KMS-11 (cell line): ENCODE data around the gene CLCN5.

Experiments used
- H2AFZ ChIP-seq: fragments of 200-600 bp; sonication (generic); 2 replicates; pipeline ENCODE4 v1.6.1; 2016; ENCODE audit warnings: antibody characterized with exemption, mixed run types, low read depth
- H3K27ac ChIP-seq: fragments of 200-600 bp; sonication (generic); 2 replicates; pipeline ENCODE4 v1.6.1; 2016; ENCODE audit warnings: mild to moderate bottlenecking, mixed run types
- H3K27me3 ChIP-seq: fragments of 200-600 bp; sonication (generic); 2 replicates; pipeline ENCODE4 v1.6.1; 2017; ENCODE audit warnings: mild to moderate bottlenecking, low read depth, mixed run types, moderate library complexity; ENCODE audit not compliant: insufficient read depth
- H3K36me3 ChIP-seq: fragments of 200-600 bp; sonication (generic); 2 replicates; pipeline ENCODE4 v1.6.1; 2017; ENCODE audit warnings: mild to moderate bottlenecking, mixed run types; ENCODE audit not compliant: insufficient read depth
- H3K4me1 ChIP-seq: fragments of 200-600 bp; sonication (generic); 2 replicates; pipeline ENCODE4 v1.6.1; 2016; ENCODE audit warnings: mild to moderate bottlenecking, low read depth, mixed run types; ENCODE audit not compliant: poor library complexity, severe bottlenecking
- H3K4me2 ChIP-seq: fragments of 200-600 bp; sonication (generic); 2 replicates; pipeline ENCODE4 v1.7.0; 2016; ENCODE audit warnings: mild to moderate bottlenecking, mixed run types
- H3K4me3 ChIP-seq: fragments of 200-600 bp; sonication (generic); IDR thresholded peaks from 2 replicates; pipeline ENCODE4 v1.6.1; 2017; ENCODE audit warnings: low read depth, low read length, mixed read lengths; ENCODE audit not compliant: insufficient read depth
- H3K79me2 ChIP-seq: fragments of 200-600 bp; sonication (generic); 2 replicates; pipeline ENCODE4 v1.6.1; 2016; ENCODE audit warnings: low read depth, mixed run types; ENCODE audit not compliant: insufficient read depth
- H3K9ac ChIP-seq: fragments of 200-600 bp; sonication (generic); 2 replicates; pipeline ENCODE4 v1.6.1; 2016; ENCODE audit warnings: mild to moderate bottlenecking, mixed run types
- H4K20me1 ChIP-seq: fragments of 200-600 bp; sonication (generic); 2 replicates; pipeline ENCODE4 v1.6.1; 2016; ENCODE audit warnings: mild to moderate bottlenecking, mixed run types; ENCODE audit not compliant: insufficient read depth
- TF ChIP-seq, protein P1 (sequence below): fragments of 200-600 bp; sonication (generic); conservative IDR thresholded peaks from 2 replicates; pipeline ENCODE4 v1.6.1; 2017; ENCODE audit warnings: low read depth, mild to moderate bottlenecking, antibody characterized with exemption, low read length, moderate library complexity, mixed read lengths

Gene CLCN5

DNA sequence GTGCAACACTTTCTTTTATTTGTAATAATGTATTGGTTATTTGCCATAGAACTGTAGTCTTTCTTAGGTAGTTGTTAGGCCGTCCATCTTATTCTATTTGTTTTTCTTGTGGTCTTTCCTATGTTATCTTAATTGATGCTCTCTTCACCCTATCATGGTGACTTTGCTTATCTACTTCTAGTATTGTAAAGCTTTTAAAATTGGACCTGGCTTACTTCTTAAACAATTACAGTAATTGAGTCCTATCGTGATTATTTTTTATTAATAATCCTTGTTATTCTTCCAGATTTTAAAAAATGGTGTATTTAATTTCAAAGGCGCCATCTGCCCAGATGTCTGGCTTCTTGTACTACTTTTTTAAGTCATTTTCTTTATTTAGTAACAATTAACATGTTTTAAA is 63.7 kb downstream of the CLCN5 start:
- no peak overlapping the region for H3K27ac ChIP-seq

DNA sequence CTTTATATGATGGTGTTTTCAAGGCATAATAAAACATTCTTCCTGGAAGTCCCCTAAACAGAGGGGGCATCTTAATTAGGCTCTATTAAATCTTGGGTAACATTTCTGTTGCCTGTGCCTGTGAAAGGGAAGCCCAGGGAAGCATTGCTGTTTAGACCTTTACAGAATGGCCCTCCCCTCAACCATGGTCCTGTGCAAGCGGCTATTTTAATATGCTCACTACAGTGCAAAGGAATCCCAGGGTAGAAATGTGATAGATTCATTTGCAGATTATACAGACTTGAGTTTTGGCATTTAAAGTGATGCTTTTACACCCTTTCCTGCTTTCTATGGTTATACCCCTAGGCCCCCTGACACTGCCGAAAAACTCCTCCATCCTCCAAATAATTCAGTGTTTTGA is 65.3 kb downstream of the CLCN5 start:
- no peaks in the 10 kb centered on the region for H3K36me3 ChIP-seq
- no peaks in the 10 kb centered on the region for H4K20me1 ChIP-seq
- H2AFZ ChIP-seq = no peak overlapping the region
- H3K9ac ChIP-seq = no peak overlapping the region
- no peak overlapping the region for H3K27ac ChIP-seq
- TF ChIP-seq, protein P1, sequence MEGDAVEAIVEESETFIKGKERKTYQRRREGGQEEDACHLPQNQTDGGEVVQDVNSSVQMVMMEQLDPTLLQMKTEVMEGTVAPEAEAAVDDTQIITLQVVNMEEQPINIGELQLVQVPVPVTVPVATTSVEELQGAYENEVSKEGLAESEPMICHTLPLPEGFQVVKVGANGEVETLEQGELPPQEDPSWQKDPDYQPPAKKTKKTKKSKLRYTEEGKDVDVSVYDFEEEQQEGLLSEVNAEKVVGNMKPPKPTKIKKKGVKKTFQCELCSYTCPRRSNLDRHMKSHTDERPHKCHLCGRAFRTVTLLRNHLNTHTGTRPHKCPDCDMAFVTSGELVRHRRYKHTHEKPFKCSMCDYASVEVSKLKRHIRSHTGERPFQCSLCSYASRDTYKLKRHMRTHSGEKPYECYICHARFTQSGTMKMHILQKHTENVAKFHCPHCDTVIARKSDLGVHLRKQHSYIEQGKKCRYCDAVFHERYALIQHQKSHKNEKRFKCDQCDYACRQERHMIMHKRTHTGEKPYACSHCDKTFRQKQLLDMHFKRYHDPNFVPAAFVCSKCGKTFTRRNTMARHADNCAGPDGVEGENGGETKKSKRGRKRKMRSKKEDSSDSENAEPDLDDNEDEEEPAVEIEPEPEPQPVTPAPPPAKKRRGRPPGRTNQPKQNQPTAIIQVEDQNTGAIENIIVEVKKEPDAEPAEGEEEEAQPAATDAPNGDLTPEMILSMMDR = no peak
- no peaks in the 10 kb centered on the region for H3K79me2 ChIP-seq
- no peaks in the 10 kb centered on the region for H3K27me3 ChIP-seq
- H3K4me1 ChIP-seq = no peaks in the 10 kb centered on the region
- H3K4me2 ChIP-seq = no peak overlapping the region
- no peak overlapping the region for H3K4me3 ChIP-seq

More for the DNA sequence above, 63.7 kb downstream of the CLCN5 start:
- no peaks in the 10 kb centered on the region for H3K36me3 ChIP-seq
- H3K27me3 ChIP-seq = no peaks in the 10 kb centered on the region
- TF ChIP-seq, protein P1 = no peak
- no peaks in the 10 kb centered on the region for H3K79me2 ChIP-seq
- no peaks in the 10 kb centered on the region for H4K20me1 ChIP-seq
- no peak overlapping the region for H3K9ac ChIP-seq
- H3K4me3 ChIP-seq = no peak overlapping the region
- H2AFZ ChIP-seq = no peak overlapping the region
- H3K4me2 ChIP-seq = no peak overlapping the region
- H3K4me1 ChIP-seq = no peaks in the 10 kb centered on the region

DNA sequence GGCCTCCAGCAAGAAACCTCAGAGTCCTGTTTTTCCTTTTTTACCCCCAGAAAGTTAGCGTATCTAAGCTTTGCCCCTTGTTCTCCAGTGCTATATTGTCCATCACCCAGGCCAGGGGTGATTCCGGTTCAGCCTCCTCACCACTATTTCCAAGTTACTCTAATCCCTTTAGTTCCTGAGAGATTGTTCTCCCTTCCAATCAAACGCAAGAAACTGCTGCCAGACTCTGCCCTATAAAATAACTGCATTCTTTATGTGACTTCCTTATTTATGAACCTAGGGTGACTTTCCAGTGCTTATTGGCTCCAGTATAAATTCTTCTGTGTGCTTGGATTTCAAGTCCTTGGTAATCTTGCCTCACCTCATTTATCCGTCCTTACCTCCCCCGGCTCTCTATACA is 65.7 kb downstream of the CLCN5 start:
- Histone ChIP-seq H3K9ac (no peak overlapping the region), H3K4me1 (no peaks in the 10 kb centered on the region), H3K4me2 (no peak overlapping the region), H2AFZ (no peak overlapping the region), H3K27me3 (no peaks in the 10 kb centered on the region), H3K36me3 (no peaks in the 10 kb centered on the region), H3K4me3 (no peak overlapping the region), H3K79me2 (no peaks in the 10 kb centered on the region), H4K20me1 (no peaks in the 10 kb centered on the region), H3K27ac (no peak overlapping the region)
- TF ChIP-seq, protein P1 = no peak

DNA sequence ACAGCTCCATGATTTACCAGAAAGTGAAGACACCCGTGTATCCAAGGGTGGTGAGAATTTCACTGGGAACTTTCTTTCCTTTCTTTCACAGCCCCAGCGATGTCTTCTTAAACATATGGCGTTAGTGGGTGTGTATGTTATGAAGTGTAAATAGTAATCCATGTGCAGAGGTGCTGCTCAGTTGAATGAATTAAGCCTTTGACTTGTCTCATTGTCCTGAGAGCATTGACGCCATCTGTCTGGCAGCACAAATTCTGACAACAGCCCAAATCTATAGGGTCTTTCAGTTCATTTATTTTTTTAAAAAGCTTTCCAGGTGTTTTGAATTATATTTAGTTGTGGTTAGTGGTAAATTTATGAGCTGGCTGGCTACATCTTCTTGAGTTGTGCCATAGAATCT is 69.4 kb downstream of the CLCN5 start:
- Histone ChIP-seq H3K27ac (no peak overlapping the region), H3K79me2 (no peaks in the 10 kb centered on the region), H3K4me1 (no peaks in the 10 kb centered on the region), H2AFZ (no peak overlapping the region), H3K4me3 (no peak overlapping the region), H3K9ac (no peak overlapping the region), H3K4me2 (no peak overlapping the region), H4K20me1 (no peaks in the 10 kb centered on the region), H3K27me3 (no peaks in the 10 kb centered on the region), H3K36me3 (no peaks in the 10 kb centered on the region)
- TF ChIP-seq, protein P1 = no peak
